ENCODE data around the gene ZNF436.

Gene ZNF436

DNA sequence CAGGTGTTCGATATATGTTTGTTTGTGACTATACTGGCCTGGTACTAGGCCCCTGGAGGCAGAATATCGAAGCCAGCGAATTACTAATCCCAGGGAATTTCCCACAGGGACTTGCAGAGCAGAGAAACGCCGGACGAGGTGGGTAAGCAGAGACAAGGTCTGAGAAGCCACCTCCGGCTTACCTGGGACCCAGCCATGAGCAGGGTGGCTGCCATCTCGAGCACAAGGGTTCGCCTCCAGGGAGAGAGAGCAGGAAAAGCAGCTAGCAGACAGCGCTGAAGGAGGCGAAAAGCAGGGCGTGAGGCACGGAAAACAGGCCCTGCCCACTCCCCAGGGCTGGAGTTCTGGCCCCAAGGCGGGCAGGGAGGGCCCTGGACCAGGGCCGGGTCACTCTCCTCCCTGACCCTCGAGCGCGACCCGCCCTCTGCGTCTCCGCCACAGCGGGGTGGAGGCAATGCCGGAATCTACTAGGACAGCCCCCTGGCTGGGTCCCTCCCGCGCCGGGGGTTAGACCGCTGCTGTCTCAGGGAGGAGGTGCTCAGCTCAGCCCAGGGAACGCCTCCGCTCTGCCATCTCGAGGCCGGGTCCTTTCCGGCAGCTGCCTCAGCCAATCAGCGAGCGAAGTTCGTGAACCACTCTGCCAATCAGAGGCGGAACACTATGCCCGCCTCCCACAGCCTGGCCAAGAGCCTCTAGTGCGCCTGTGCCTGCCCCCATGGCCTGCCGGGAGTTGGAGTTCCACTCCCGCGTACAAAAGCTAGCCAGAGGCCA, 1.7 kb downstream of the ZNF436 start:
- in situ Hi-C loops (cut with HindIII; ENCODE audit: low sequenced_read_pairs) = no loop called here

- in situ Hi-C loops (cut with HindIII; ENCODE audit: low sequenced_read_pairs) = no loop called here
These were observed 2.2 kb downstream of the ZNF436 start for GRCh38 chr1:23367451-23367790.

GRCh38 chr1:23366598-23366997, 3.0 kb downstream of the ZNF436 start:
- in situ Hi-C loops (cut with HindIII; ENCODE audit: low sequenced_read_pairs) = no loop called here

DNA sequence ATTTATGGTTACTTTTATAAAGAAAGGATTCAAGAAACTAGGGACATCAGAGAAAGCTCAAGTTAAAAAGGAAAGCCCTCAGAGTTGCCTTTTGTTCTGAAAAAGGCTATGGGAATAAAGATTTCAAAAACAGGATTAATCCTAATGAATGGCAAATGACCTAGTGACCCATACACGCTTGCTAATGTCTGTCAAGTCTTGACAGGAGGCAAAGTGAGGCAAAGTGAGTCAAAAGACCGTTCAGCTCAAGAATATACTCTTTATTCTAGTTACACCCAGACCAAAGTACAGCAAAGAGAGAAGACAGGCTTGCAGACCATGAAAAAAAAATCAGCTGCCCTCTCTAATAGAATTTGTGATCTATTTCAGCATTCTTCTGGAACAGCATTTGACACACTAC, 3.5 kb downstream of the ZNF436 start:
- in situ Hi-C loops (cut with HindIII; ENCODE audit: low sequenced_read_pairs) = no loop called here

DNA sequence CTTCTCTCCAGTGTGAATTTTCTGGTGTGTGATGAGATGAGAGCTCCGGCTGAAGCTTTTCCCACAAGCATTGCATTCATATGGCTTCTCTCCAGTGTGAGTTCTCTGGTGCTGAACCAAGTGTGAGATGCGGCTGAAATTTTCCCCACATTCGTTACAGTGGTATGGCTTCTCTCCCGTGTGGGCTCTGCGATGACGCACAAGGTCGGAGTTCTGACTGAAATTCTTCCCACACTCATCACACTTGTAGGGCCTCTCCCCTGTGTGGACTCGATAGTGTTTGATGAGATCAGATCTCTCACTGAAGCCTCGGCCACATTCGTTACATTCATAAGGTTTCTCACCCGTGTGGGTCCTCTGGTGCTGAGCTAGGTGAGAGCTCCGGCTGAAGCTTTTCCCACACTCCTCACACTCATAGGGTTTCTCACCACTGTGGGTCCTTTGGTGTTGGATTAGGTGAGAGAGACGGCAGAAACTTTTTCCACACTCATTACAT, 7.4 kb downstream of the ZNF436 start:
- in situ Hi-C loops (cut with HindIII; ENCODE audit: low sequenced_read_pairs) = no loop called here

GRCh38 chr1:23358310-23358875, 11.2 kb downstream of the ZNF436 start:
- in situ Hi-C loops (cut with HindIII; ENCODE audit: low sequenced_read_pairs) = no loop called here

DNA sequence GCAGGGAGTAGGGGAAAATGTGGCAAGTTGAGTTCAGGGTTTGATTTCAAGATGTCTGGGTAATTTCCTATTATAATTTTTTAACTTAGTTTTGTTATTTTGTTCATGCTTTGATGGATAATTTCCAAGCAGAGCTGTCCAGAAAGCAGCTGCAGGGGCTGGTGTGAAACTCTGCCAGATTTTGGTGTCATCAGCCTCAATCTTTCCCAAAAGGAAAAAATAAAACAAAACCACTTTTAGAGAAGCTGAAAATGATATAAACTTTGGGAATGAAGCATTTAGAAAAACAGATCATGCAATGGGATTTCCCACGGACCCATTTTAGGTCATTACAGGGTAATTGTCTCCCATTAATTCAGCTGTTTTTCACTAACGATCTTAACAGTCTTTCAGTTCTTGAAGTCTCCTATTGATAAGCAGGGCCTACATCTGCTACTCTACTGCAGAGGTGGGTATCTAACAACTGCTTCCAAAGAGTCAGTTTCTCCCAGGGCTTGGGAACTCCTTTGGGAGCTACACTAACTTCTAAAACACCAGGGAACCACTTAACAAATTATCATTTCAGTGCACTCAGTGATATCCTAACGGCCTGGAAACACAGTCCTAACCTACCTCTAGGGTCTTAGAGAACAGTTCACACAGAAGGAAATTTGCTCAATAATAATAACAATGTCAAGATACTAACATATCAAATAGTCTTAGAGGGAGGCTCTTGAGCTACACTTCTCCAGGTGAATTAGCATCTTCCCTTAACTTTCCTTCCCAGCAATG, 12.3 kb downstream of the ZNF436 start:
- in situ Hi-C loops (cut with HindIII; ENCODE audit: low sequenced_read_pairs) = no loop called here

DNA sequence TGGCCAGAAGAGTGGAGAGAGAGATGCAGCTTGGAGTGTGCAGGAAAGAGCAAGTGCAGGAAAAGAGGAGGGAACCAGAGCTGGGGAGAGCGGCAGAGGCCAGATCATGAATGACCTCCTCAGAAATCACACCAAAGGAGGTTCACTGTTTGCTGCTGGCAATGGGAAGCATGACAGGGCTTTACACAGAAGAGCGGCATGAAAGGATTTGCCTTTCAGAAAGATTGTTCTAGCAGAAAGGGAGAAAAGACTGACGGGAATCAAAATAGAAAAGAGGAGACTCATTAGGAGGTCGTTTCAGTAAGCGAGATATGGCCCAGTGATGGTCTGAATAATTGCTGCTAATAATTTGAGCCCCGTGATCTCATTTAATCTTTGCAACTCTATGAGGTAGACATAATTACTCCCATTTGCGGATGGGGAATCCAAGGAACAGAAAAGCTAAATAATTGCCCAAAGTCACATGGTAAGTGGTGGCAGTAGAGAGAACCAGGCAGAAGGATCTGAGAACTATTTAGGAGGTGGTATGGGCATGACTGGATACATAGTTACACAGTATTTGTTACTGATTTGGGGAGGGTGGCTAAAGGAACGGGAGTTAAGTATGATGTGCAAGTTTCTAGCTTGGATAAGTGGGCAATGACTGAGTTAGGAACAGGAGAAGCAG, 13.0 kb downstream of the ZNF436 start:
- in situ Hi-C loops (cut with HindIII; ENCODE audit: low sequenced_read_pairs) = no loop called here

GRCh38 chr1:23354245-23354644, 15.4 kb downstream of the ZNF436 start:
- in situ Hi-C loops (cut with HindIII; ENCODE audit: low sequenced_read_pairs) = no loop called here

- in situ Hi-C loops (cut with HindIII; ENCODE audit: low sequenced_read_pairs) = no loop called here
These were observed 17.4 kb downstream of the ZNF436 start for GRCh38 chr1:23352096-23352695.

- in situ Hi-C loops (cut with HindIII; ENCODE audit: low sequenced_read_pairs) = loop anchor here (5.0 kb wide), 2 partner anchors 41 to 104 kb away; no protein-coding TSS in a partner anchor
These were observed 23.7 kb downstream of the ZNF436 start for GRCh38 chr1:23345920-23346319.

- in situ Hi-C loops (cut with HindIII; ENCODE audit: low sequenced_read_pairs) = loop anchor here (5.0 kb wide), 3 partner anchors 42 to 103 kb away; partner anchors contain the start of gene TCEA3
These were observed 24.6 kb downstream of the ZNF436 start for GRCh38 chr1:23344987-23345472.

DNA sequence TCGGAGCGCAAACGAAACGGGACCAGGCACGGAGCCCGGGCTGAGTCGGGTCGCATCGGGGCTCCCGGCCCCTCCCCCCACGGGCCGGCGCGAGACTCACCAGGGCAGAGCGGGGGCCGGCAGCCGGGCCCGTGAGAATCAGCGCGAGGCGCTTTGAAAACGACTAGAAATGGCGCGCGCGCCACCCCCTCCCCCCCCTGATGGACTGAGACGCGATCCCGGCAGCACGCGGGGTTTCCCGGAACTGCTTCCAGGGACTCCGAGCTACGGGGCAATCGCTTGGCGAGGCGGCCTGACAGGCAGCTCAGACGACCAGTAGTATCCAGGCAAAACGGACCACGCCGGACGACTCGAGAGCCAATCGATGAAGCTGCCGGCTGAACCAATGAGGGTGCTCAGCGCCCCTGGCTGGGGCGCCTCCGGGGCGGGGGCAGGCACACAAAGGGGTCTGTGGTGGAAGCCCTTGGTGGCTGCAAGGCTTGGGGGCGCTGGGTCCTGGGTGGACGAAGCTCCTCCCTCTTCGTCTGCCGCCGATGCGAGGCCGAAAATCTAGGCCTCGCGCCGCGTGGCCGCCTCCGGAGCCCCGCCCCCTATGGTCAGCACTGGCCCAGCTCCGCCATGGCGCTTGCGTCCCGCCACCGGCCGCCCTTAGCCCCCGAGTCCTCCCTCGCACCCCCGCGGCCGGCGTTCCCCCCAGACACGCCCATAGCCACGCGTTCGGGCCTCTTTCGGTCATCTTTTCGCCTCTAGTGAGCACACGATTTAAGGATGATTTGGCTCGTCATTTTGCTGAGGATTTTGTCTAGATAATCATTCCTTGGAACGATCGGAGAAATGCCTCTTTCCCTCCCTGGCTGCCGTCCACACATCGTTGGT, 25.3 kb downstream of the ZNF436 start, which contains the start of gene HNRNPR:
HNRNPR (minus strand) TSS at position 174 of the 876 bp plus-strand sequence. CDS start 3,276 bp downstream, outside the sequence.
- in situ Hi-C loops (cut with HindIII; ENCODE audit: low sequenced_read_pairs) = loop anchor here (5.0 kb wide), 1 partner anchor 78 kb away; the partner anchor contains the start of gene TCEA3

DNA sequence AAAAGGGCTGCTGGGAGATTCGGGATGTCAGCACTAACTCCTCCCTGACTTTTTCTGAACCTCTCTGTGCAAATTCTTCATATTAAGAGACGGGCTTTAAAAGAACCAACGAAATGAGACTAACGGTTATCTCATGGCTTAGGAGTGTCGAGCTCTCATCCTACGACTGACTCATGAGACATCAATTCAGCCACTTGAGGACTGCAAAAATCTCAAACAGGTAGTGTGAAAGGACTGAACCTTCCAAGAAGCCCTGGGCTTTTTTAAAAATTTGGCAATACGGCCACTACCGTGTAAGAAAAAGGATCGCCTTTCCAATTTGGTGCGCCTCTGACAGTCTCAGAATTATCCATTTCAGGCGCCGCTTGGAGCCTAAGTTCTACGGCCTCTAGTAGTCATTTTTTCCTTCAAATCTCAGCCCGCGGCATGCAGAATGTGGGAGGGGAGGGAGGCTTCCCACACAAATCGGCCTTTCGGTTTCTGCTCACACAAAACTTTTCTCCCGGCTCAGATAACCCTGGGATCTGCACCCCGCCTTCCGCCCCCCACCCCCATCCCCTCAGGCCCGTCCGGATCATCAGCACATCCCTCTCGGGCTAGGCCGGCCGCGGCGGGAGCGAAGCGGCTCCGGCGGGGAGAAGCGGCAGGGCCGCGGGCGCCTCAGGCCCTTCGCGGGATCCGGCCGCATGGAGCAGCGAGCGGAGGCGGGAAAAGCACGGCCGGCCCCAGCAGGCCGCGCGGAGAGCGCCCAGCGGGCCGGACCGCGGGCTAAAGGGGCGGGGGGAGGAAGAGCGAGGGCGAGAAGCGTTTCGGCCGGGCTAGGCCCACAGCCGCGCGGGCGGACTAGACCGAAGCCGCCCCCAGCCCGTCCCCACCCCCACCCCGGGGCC, 26.2 kb downstream of the ZNF436 start:
- in situ Hi-C loops (cut with HindIII; ENCODE audit: low sequenced_read_pairs) = loop anchor here (5.0 kb wide), 1 partner anchor 79 kb away; the partner anchor contains the start of gene TCEA3

- in situ Hi-C loops (cut with HindIII; ENCODE audit: low sequenced_read_pairs) = loop anchor here (5.0 kb wide), 1 partner anchor 80 kb away; the partner anchor contains the start of gene TCEA3
These were observed 27.5 kb downstream of the ZNF436 start for GRCh38 chr1:23341931-23342692.

GRCh38 chr1:23339632-23340031, 30.0 kb downstream of the ZNF436 start:
- in situ Hi-C loops (cut with HindIII; ENCODE audit: low sequenced_read_pairs) = loop anchor here (5.0 kb wide), 1 partner anchor 83 kb away; the partner anchor contains the start of gene TCEA3

DNA sequence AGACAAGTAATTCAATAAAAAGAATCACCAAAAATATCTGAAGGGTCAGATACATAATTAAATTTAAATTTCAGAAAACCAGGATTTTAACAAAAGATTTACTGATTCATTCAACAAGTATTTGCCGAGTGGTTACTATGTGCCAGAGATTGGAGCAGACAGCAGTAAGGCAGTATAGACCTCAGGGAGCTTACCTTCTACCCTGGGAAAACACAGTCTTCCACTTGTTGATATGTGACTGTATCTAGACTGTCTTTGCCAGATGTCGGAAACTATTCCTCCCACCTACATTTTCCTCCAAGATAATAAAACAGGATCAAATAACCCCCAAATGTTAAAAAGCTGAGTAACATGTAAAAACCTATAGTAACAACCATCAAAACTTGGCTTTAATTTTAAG, 31.8 kb downstream of the ZNF436 start:
- in situ Hi-C loops (cut with HindIII; ENCODE audit: low sequenced_read_pairs) = no loop called here

Measured in endothelial cell of hepatic sinusoid (primary cell).